ENCODE results near the gene OLFM1.

GRCh38 chr9:135167849-135168655 is 80.6 kb downstream of the OLFM1 start:
- TF ChIP-seq CTCF (IDR thresholded peaks at IDR 0.05; ENCODE audit: borderline replicate concordance, extremely low read depth, low read length, poor library complexity, severe bottlenecking) (no peak), EZH2 (IDR thresholded peaks at IDR 0.05; ENCODE audit: borderline replicate concordance, low read depth, low read length, severe bottlenecking) (no peak)

All from DND-41 (cell line).